Inflammatory macrophage treated with lipopolysaccharide for 1 hour (primary cell): ENCODE results near the gene SNX30.

Experiments
- DNase-seq, 2 donors: peaks; one replicate each; pipeline ENCODE4 v3.0.0-alpha.2; 2020 to 2022

SNX30 gene

DNA sequence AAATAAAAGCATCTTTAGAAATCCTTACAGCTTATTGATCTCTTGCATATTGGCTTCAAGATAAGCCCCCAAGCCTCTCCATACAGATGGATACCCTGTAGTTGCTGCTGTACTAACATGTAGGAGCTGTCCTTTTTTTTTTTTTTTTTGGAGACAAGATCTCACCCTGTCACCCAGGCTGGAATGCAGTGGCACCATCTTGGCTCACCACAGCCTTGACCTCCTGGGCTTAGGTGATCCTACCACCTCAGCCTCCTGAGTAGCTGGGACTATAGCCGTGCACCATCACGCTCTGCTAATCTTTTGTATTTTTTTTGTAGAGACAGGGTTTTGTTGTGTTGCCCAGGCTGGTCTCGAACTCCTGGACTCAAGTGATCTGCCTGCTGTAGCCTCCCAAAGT lies 35.4 kb downstream of the SNX30 start:
- no peak for DNase-seq

- DNase-seq, result no peak
Measured at GRCh38 chr9:112786829-112787520, 36.4 kb downstream of the SNX30 start.

- no peak for DNase-seq
Measured at GRCh38 chr9:112787978-112788377, 37.4 kb downstream of the SNX30 start.

- DNase-seq, result no peak
Measured at GRCh38 chr9:112789473-112789872, 38.9 kb downstream of the SNX30 start.

DNA sequence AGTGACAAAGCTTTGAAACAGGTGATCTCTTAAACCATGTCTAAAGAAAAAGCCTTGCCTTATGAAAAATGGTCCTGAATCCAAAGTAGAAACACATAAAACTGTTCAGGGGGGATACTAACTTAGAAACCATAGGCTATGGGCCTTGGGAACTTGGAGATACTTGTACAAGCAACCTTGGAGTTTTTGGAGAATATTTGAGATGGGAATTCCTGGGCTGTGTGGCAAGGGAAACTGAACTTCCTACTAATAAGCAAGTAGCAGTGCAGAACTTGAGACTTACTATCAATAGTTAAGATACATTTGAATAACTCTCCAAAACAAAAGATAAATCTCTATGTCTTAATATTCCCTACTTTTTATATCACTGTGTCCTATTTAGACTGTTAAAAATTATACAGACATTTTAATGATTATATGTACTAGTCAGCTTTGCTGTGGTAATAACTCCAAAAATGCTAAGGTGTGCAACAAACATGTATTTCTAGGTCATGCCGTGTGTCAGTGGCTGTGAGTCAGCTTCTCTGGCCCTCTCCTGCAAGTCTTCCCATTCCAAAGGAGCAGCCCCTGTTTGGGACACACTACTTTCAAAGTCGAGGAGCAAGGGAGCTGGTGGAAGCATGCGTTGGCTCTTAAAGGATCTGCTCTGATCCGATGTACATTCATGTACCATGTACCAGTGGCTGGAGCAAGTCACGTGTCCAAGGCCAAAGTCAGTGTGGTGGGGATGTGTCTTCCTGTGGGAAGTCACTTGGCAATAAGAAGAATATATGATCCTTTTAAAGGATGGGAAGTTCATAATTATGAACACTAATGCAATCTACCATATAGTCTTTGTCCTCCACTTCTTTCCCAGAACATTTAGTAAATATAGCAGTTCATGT lies 39.6 kb downstream of the SNX30 start:
- peak; percentile 84 to 86 for DNase-seq

- DNase-seq, result no peak
Measured at GRCh38 chr9:112792670-112793069, 42.1 kb downstream of the SNX30 start.

GRCh38 chr9:112793213-112793810 lies 42.8 kb downstream of the SNX30 start:
- peak; percentile 45 to 83 for DNase-seq

DNA sequence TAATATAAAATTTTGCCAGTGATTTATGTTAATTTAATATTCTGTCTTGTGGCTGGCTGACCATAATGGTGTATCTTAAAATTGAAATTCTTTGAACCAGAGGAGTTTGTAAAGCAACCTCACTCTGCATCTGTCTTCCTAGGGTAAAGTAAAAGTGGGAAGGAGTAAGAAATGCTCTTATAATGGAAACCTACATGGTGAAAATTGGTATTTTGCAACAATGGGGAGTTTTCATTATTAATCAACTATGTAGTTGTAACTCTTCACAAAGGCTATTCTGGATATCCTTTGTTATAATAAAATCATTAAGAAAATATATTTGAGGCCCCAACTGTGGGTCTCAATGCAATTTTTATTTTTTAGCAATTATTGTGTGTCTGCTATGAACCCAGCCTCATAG lies 44.2 kb downstream of the SNX30 start:
- DNase-seq, result peak; percentile 63 to 74

GRCh38 chr9:112795921-112796320 lies 45.4 kb downstream of the SNX30 start:
- DNase-seq, result no peak

DNA sequence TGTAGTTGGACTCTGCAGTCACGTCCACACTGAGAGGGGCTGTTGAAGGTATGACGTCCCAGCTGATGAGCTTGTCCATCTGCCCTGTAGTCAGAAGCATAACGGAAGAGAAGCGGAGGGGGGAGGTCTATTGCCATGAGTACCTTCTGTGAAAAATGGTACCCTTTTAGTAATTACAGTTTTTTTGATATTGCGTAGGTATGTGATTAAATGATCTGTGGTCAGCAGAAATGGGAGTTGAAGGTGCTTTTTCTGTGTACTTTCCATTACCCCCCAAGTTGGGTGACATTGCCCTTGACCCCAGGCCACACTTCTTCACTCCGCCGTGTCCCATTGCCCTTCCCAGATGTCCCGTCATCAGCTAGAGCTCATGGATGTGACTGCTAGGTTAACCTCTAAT lies 45.9 kb downstream of the SNX30 start:
- DNase-seq, result no peak

DNA sequence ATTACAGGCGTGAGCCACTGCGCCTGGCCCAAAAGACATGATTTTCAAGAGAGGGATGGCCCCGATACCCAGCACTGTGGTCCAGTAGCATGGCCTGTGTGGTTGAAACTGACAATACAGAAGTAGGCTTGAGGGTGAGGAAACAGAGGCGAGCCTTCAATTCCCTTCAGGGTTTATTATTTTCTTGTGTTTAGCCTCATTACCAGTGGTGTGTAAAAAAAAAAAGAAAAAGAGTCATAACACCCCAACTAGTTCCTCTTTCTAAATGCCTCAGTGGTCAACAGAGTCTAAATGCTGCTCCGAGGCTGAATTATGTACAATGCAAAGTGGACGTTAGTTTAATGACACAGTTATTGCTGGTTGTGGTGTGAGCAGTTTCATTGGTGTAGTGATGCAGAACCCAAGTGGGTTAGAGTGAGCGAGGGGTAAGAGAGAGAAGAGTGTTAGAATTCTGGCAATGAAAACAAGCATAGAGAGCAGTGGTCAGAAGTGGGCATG lies 58.8 kb downstream of the SNX30 start:
- DNase-seq, result peak; percentile 58 to 76

DNA sequence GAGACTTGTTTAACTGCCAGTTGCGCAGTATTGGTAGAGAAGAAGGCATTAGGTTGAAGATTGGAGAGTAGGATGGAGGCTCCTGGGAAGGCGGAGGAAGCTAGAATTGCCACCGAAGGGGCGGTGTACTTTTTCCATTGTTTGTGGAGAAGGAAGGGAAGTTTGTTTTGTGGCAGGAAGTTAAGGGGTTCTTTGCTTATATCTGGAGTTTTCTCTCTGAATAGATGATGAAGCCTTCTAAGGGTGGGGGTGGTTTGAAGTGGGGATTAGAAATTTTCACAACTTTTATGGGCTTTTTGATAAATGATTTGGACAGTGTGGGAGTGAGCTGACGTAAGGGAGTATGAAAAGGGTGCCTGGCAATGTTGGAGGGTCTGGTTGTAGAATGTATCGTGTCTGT lies 59.3 kb downstream of the SNX30 start:
- DNase-seq, result peak; percentile 71 to 80

DNA sequence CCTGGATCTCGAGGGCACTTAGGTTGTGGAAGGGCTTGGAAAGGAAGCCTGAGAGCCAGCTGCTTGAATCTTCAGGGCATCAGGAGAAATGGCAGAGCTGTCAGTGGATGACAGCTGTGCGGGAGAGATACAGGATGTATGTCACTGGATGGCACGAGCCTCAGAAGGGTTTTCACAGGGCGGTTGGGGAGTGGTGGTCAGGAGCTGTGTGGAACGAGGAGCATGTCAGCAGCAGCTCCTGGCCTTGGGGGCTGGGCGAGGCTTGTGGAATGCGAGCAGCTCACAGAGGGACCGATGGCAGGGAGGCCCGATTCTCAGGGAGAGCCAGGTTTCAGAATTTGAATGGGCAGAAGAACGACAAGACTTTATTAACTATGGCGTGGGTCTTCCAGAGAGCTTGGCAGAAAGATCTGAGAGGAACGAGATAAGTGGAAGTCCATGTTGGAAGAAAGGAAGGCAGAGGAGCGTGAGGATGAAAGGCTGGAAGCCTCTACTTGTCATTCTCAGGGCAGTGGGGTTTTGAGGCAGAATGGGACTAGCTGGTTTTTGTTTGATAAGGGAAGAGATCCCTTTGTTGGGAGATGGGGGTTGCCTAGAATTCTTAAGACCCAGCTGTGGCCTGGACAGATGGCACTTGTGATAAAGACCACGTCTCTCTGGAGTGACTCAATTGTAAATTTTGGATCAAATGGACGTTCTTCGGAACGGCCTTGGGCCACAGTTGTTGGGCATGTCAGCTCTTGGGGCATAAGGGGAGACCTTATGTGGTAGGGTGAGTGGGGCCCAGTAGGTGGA lies 60.3 kb downstream of the SNX30 start:
- DNase-seq, result no peak

GRCh38 chr9:112811518-112811917 lies 61.0 kb downstream of the SNX30 start:
- DNase-seq, result no peak

DNA sequence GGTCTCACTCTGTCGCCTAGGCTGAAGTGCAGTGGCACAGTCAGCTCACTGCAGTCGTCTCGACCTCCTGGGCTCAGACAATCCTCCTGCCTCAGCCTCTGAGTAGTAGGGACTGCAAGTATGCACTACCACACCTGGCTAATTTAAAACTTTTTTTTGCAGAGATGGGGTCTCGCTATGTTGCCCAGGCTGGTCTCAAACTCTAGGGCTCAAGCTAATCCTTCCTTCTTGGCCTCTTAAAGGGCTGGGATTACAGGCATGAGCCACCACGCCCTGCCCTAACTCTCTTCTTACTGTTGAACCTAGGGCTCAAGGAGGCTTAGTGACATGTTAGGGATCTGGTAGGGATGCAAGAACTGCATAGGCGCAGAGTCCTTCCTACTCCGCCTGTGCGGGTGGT lies 65.3 kb downstream of the SNX30 start:
- no peak for DNase-seq

GRCh38 chr9:112817860-112818203 lies 67.3 kb downstream of the SNX30 start:
- DNase-seq, result no peak

DNA sequence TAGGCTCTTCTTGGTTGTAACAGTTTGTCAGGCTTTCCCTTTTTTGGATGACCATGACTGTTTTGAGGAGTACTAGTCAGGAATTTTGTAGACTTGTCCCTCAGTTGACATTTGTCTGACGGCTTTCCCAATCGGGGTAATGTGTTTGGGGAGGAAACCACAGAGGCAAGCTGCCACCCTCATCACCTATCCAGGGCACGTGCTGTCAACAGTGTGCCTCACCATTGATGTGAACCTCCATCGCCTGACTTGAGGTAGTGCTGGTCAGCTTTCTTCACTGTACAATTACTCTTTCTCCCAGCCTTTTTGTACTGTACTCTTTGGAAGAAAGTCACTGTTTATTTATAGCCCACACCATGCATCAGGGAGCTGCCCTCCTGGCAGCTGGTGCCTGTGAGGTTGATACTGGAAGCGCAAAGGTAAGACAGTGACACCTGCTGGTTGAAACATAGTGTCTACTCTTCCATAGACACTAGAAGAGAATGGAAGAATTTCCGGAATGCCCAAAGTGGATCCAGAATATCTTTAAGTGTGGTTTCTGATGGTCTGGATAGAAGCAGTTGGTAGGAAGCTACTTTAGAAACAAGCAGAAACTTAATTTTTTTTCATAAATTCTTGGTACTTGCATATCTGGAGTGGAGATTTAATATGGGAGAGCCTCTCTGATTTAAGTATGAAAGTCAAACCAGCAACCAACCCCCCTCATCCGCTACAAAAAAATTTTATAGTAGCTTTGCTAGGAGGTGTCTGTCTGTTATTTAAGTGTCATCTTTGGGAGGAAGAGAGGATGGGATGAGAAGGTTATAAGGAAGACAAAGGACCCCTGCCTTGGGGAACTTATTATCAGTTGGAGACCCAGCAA lies 69.3 kb downstream of the SNX30 start:
- peak; percentile 29 to 43 for DNase-seq

- peak; percentile 56 to 59 for DNase-seq
Measured at GRCh38 chr9:112820881-112821280, 70.3 kb downstream of the SNX30 start.

- no peak for DNase-seq
Measured at GRCh38 chr9:112822618-112823017, 72.1 kb downstream of the SNX30 start.

GRCh38 chr9:112823257-112823656 lies 72.7 kb downstream of the SNX30 start:
- no peak for DNase-seq

- peak; percentile 41 to 65 for DNase-seq
Measured at GRCh38 chr9:112831281-112831851, 80.8 kb downstream of the SNX30 start.

GRCh38 chr9:112831969-112832368 lies 81.4 kb downstream of the SNX30 start:
- DNase-seq, result no peak
